Choroid plexus epithelial cell (primary cell): Measurements from ENCODE around the gene PPP1R7.

Experiments used
- DNase-seq: peaks from one replicate; pipeline ENCODE4 v3.0.0-alpha.2; 2010; ENCODE audit warnings: low read depth
- H3K4me3 ChIP-seq: 2 replicates; pipeline ENCODE4 v1.5.1; 2011; ENCODE audit warnings: low read depth, mild to moderate bottlenecking, control low read depth, low read length, moderate library complexity
- TF ChIP-seq, protein P1 (sequence below): conservative IDR thresholded peaks from 2 replicates; pipeline ENCODE4 v1.5.1; 2011; ENCODE audit warnings: low read depth, mild to moderate bottlenecking, control low read depth, inconsistent platforms, low read length, moderate library complexity

PPP1R7 gene

DNA sequence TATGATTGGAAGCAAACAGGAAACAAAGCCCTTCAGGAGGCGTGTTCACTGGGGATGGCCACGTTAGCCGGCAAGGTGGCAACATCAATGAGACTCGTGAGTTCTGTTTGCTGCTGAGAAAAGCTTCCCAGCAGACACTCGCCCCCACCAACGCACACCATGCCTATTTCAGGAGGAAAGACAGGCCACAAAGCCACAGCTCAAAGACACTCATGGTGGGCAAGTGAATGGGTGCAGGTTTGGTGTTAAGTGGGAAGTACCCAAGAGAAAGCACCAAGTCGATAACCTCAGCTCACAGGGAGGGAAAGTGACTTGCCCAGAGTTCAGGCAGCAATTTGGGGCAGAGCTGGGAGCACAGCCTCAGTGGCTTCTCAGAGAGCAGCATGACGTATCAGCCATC lies 37.7 kb upstream of the PPP1R7 start:
- TF ChIP-seq, protein P1, sequence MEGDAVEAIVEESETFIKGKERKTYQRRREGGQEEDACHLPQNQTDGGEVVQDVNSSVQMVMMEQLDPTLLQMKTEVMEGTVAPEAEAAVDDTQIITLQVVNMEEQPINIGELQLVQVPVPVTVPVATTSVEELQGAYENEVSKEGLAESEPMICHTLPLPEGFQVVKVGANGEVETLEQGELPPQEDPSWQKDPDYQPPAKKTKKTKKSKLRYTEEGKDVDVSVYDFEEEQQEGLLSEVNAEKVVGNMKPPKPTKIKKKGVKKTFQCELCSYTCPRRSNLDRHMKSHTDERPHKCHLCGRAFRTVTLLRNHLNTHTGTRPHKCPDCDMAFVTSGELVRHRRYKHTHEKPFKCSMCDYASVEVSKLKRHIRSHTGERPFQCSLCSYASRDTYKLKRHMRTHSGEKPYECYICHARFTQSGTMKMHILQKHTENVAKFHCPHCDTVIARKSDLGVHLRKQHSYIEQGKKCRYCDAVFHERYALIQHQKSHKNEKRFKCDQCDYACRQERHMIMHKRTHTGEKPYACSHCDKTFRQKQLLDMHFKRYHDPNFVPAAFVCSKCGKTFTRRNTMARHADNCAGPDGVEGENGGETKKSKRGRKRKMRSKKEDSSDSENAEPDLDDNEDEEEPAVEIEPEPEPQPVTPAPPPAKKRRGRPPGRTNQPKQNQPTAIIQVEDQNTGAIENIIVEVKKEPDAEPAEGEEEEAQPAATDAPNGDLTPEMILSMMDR = no peak
- DNase-seq = no peak
- H3K4me3 ChIP-seq = no peak overlapping the region

DNA sequence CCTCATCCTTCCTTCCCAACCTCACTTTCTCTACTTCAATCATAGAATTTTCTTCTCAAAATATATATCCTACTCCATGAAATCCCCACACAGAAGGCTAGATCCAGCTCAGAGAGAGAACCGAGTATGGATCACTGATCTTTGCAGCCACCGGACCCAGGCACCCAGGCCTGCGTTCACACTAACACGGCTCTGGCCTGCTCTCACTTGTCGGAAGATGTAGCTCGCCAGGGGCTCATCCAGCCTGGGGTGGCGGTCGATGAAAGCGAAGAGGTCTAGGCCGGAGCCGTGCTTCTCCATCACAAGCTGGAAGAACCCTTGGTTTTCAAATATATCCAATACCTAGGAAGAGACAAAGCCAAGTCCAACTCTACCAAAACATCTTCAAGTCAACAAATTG lies 35.4 kb upstream of the PPP1R7 start:
- DNase-seq = no peak
- H3K4me3 ChIP-seq = no peak overlapping the region
- TF ChIP-seq, protein P1 = no peak

DNA sequence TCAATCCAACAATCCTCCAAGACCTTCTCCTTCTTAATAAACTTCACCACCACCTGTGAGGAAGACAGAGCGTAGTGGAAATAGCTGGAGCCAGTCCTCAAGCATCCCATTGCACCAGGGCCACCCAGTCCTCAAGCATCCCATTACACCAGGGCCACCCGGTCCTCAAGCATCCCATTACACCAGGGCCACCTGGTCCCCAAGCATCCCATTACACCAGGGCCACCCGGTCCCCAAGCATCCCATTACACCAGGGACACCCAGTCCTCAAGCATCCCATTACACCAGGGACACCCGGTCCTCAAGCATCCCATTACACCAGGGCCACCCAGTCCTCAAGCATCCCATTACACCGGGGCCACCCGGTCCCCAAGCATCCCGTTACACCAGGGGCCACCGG lies 34.9 kb upstream of the PPP1R7 start:
- TF ChIP-seq, protein P1 = no peak
- H3K4me3 ChIP-seq = no peak overlapping the region
- DNase-seq = no peak

DNA sequence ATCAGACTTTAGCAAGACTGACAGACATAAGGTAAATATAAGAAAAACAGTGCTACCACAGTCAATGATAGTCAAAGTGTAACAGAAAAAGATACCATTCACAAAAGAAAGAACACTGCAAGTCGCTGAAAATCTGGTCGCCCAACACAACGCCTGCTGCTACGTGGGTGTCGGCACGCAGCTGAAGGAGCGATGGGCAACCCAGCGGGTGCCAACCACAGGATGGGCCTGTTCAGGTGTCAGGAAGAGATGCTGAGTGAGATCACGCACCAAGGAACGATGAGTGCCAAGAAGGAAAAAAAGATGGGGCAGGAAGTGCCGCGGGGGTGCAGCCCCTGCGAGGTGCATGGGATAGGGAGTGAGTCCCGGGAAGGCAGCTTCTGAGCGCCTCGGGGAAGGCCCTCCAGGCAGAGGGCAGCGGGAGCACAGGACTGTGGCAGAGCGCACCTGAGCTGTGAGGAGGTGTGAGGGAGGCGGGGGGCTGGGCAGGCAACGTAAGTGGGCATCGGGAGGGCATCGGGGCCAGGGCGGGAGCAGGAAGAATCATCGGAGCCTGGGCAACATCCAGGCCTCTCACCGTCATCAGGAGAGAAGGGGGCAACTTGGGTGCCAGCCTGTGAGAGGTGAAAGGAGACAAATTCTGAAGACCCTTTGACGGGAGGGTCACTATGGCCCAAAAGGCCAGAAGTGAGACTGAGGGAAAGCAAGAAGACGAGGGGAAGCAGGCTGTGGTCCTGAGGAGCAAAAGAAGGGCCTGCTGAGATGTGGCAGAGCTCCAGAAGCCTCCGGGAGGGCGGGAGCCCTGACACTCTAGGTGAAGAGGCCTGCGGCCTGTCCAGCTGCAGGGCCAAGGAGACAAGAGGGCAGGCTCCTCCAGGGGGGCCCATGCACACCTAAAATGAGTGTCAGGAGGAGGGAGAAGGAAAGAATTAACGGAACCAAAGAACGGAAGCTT lies 33.4 kb upstream of the PPP1R7 start:
- TF ChIP-seq, protein P1 = no peak
- no peak for DNase-seq
- no peak overlapping the region for H3K4me3 ChIP-seq

DNA sequence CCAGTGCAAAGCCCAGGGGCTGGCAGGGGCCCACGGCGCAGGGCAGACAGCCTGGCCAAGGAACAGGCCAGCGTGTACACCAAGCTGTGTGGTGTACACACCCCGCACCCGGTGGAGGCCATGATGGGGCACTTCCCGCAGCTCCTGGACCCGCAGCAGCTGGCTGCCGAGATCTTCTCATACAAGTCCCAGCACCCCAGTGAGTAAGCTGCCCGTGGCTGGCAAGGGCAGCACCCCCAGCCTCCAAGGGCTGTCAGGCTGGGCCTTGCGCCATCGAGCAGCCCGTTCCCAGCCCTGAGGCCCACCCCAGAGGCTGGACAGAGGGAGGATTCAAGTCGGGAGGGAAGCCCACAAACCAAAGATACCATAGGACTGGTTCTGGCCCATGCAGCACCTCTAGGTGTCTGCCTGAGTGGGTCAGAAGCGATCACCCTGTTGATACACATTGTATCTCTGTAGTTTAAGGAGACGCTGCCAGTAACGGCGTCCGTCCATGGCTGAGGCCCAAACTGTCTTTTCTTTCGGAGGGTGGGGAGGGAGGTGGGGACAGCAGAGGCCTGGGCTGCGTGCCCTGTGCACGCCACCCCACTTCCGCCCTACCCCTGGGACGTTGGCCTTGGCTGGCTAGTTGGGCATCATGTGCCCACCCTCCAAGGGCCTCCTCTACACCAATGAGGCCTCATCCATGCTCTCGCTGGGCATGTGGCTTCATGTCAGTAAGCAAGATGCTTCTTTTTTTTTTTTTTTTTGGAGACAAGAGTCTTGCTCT lies 31.3 kb upstream of the PPP1R7 start:
- TF ChIP-seq, protein P1 = no peak
- no peak for DNase-seq
- no peak overlapping the region for H3K4me3 ChIP-seq

DNA sequence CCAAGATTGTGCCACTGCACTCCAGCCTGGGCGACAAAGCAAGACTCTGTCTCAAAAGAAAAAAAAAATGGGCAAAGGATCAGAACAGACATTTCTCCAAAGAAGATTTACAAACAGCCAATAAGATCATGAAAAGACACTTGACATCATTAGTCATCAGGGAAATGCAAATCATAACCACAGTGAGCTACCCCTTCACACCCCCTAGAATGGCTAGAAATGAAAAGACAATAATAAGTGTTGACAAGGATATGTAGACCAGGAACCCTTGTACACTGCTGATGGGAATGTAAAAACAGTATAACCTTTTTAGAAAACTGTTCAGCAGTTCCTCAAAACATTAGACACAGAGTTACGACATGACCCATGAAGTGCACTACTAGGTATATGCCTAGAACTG lies 29.8 kb upstream of the PPP1R7 start:
- DNase-seq = no peak
- H3K4me3 ChIP-seq = no peak overlapping the region
- TF ChIP-seq, protein P1 = no peak
